Tongue (tissue), 2 donors: Measurements from ENCODE around the gene GLI2. TPM values are rescaled to one million over a fixed set of nuclear protein-coding genes. Genes with fewer than 3 reads are reported as not detected.
A peak's percentile ranks its signal among the peaks of the same experiment; 100 is the strongest.

Source experiments
- DNase-seq: peaks from one replicate; pipeline ENCODE4 v3.0.0-alpha.2; 2015
- total RNA-seq: library from RNA; depleted of rRNA; stranded (reverse); fragments of >200 nt; gene quantifications from one replicate; pipeline ENCODE4 v1.2.3, GENCODE V29; 2014

Gene GLI2
- total RNA-seq, 1 donor from 2014 or later = 6.9 TPM

GRCh38 chr2:120738786-120739437 is 3.2 kb downstream of the GLI2 start:
- DNase-seq = no peak

- DNase-seq = peak; percentile 35
These were observed 3.9 kb downstream of the GLI2 start for GRCh38 chr2:120739438-120740090.

GRCh38 chr2:120740375-120740764 is 4.7 kb downstream of the GLI2 start:
- DNase-seq = no peak

GRCh38 chr2:120740765-120741524 is 5.3 kb downstream of the GLI2 start:
- DNase-seq = peak; percentile 62

GRCh38 chr2:120741571-120742561 is 6.2 kb downstream of the GLI2 start:
- peak; percentile 50 for DNase-seq

- no peak for DNase-seq
These were observed 8.0 kb downstream of the GLI2 start for GRCh38 chr2:120743657-120744056.

- peak; percentile 68 for DNase-seq
These were observed 9.1 kb downstream of the GLI2 start for GRCh38 chr2:120744817-120745216.

GRCh38 chr2:120745420-120746111 is 9.9 kb downstream of the GLI2 start:
- DNase-seq = no peak

- DNase-seq = no peak
These were observed 10.5 kb downstream of the GLI2 start for GRCh38 chr2:120746144-120746543.

GRCh38 chr2:120747281-120747680 is 11.6 kb downstream of the GLI2 start:
- no peak for DNase-seq

GRCh38 chr2:120747706-120748105 is 12.0 kb downstream of the GLI2 start:
- DNase-seq = peak; percentile 54

- DNase-seq = no peak
These were observed 12.6 kb downstream of the GLI2 start for GRCh38 chr2:120748310-120748709.

GRCh38 chr2:120748741-120749140 is 13.1 kb downstream of the GLI2 start:
- no peak for DNase-seq

GRCh38 chr2:120749506-120750431 is 14.1 kb downstream of the GLI2 start:
- no peak for DNase-seq

GRCh38 chr2:120750488-120751210 is 15.0 kb downstream of the GLI2 start:
- DNase-seq = no peak

- no peak for DNase-seq
These were observed 15.9 kb downstream of the GLI2 start for GRCh38 chr2:120751553-120751952.

GRCh38 chr2:120754067-120754960 is 18.6 kb downstream of the GLI2 start:
- DNase-seq = no peak
